Measurements from ENCODE around the gene RPP25L. TPM values are rescaled to one million over a fixed set of nuclear protein-coding genes. Genes with fewer than 3 reads are reported as not detected.

RPP25L gene
- total and polyA plus RNA-seq, 10 of the 15 experiments (the other 5 are each of a cell fraction or from before 2014, with no cell fraction given), result 7.7 to 30.2 (median 16.8) TPM

- TF ChIP-seq NKRF (conservative IDR thresholded peaks at IDR 0.05), result no peak
- no peak for TF ChIP-seq USF1 (IDR thresholded peaks at IDR 0.05; ENCODE audit: borderline replicate concordance, extremely low read length, insufficient read depth, low read depth, low read length)
These were observed 39.3 kb downstream of the RPP25L start (continued) for GRCh38 chr9:34572628-34573027.

DNA sequence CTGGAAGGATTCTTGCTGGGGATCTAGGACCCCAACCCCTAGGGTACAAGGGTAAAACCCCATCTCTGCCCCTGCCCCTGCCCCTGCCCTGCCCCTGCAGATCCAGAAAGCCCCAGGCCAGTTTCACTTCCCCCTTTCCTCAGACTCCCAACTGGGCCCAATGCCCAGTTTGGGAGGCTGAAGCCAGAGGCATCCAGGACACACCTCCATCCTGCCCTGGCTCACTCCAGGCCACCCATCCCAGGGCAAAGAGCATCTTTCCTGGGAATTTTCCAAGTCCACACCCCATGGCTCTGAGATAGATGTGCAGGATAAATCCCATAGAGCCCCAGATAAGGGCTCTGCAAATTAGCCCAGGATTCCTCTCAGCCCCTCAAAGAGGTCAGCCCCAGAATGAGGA is 39.8 kb downstream of the RPP25L start:
- H3K4me1 ChIP-seq (ENCODE audit: control insufficient read depth, insufficient read depth, low read length), result no peaks in the 10 kb centered on the region
- H3K4me2 ChIP-seq (ENCODE audit: control insufficient read depth, insufficient read depth), result no peak overlapping the region
- FAIRE-seq (no peak), DNase-seq (ENCODE audit: low read depth, low spot score) (no peak), ATAC-seq (no peak)
- H3K9ac ChIP-seq (ENCODE audit: control insufficient read depth, insufficient read depth, low read length), result no peak overlapping the region
- no peaks in the 10 kb centered on the region for H3K36me3 ChIP-seq (ENCODE audit: control insufficient read depth in 2 of 2, insufficient read depth in 2 of 2, low read length in 1 of 2)
- POLR2A ChIA-PET, result no interaction called here
- no peak overlapping the region for H2AFZ ChIP-seq (ENCODE audit: control insufficient read depth, low read depth, low read length)
- SMC1A ChIA-PET (ENCODE audit: uncharacterized antibody, unreplicated experiment), result no interaction called here
- intact Hi-C loops (cut with micrococcal nuclease; ENCODE audit: unreplicated experiment) (no loop called here), in situ Hi-C loops (cut with MboI) (no loop called here)
- TF ChIP-seq SPI1 (IDR thresholded peaks at IDR 0.05; ENCODE audit: borderline replicate concordance, insufficient read depth, low read depth, low read length), result peak; percentile 67
- no peak for TF ChIP-seq E4F1 (IDR thresholded peaks at IDR 0.05; ENCODE audit: borderline replicate concordance, partially characterized antibody)
- TF ChIP-seq NFYB (IDR thresholded peaks at IDR 0.05; ENCODE audit: insufficient read depth, low read depth, low read length), result no peak
- H3K27me3 ChIP-seq (replicated peaks in 1 of 2; ENCODE audit: control insufficient read depth in 2 of 2, insufficient read depth in 2 of 2, low read length in 1 of 2), result peaks cover 4 to 7% of the 10 kb centered on the region in 2 experiments; a peak in 3 of 4 replicates
- H3K27ac ChIP-seq (ENCODE audit: control insufficient read depth, insufficient read depth), result no peak overlapping the region
- CTCF ChIA-PET, result no interaction called here
- no peaks in the 10 kb centered on the region for H3K79me2 ChIP-seq (ENCODE audit: control insufficient read depth, insufficient read depth, low read length)
- peaks cover 3% of the 10 kb centered on the region; the same call in 1 of the 2 replicates for H4K20me1 ChIP-seq (ENCODE audit: control insufficient read depth, insufficient read depth)
- no TSS peak for BruUV-seq (replicated peaks)
- no peaks in the 10 kb centered on the region for H3K9me3 ChIP-seq (replicated peaks; ENCODE audit: control insufficient read depth, insufficient read depth, low read length)
- RAD21 ChIA-PET (ENCODE audit: unreplicated experiment), result no interaction called here
- no peak overlapping the region for H3K4me3 ChIP-seq

Measured in GM12878 (cell line).